ENCODE measurements around the gene RAPGEF6.

- TF ChIP-seq CTCF (IDR thresholded peaks at IDR 0.05): no peak
- TF ChIP-seq POLR2A (IDR thresholded peaks at IDR 0.05): no peak
These were observed 215.2 kb downstream of the RAPGEF6 start for GRCh38 chr5:131419877-131420276.

Data from body of pancreas (tissue), 4 donors.